Fibroblast of lung (primary cell): ENCODE data around the gene PABPN1L. TPM values are rescaled to one million over a fixed set of nuclear protein-coding genes. Genes with fewer than 3 reads are reported as not detected.

Experiments
- DNase-seq, 2 donors: peaks; one replicate each; pipeline versions ENCODE4 v3.0.0 to v3.0.0-alpha.2; 2010; ENCODE audit warnings: low read depth in 2 of 2
- H2AFZ ChIP-seq: 2 replicates; pipeline ENCODE4 v1.5.1; 2012; ENCODE audit warnings: low read length, control low read depth, inconsistent platforms
- H3K27ac ChIP-seq: 2 replicates; pipeline ENCODE4 v1.5.1; 2011; ENCODE audit warnings: low read length, control low read depth; ENCODE audit not compliant: insufficient read depth
- H3K27me3 ChIP-seq: 2 replicates; pipeline ENCODE4 v1.5.1; 2011; ENCODE audit warnings: mild to moderate bottlenecking, low read length; ENCODE audit not compliant: control insufficient read depth, insufficient read depth
- H3K36me3 ChIP-seq: 2 replicates; pipeline ENCODE4 v1.5.1; 2011; ENCODE audit warnings: low read length; ENCODE audit not compliant: control insufficient read depth, insufficient read depth
- H3K4me1 ChIP-seq: 2 replicates; pipeline ENCODE4 v1.5.1; 2011; ENCODE audit warnings: low read length; ENCODE audit not compliant: control insufficient read depth, insufficient read depth; ENCODE audit errors: extremely low read depth
- H3K4me2 ChIP-seq: 2 replicates; pipeline ENCODE4 v1.5.1; 2011; ENCODE audit warnings: low read length, control low read depth; ENCODE audit not compliant: insufficient read depth; ENCODE audit errors: extremely low read depth
- H3K4me3 ChIP-seq, 4 experiments: fragments of 200-600 bp in 1 of 4; sonication (generic) in 1 of 4; replicated peaks in 1 of 4; 2 replicates each; pipeline ENCODE4 v1.5.1; 2011 to 2016; ENCODE audit warnings: low read length in 4 of 4, low read depth in 3 of 4, mild to moderate bottlenecking in 3 of 4, control low read depth in 2 of 4, inconsistent platforms in 1 of 4, mixed read lengths in 1 of 4; ENCODE audit not compliant: insufficient read depth in 1 of 4; ENCODE audit errors: control extremely low read depth in 1 of 4
- H3K79me2 ChIP-seq: 2 replicates; pipeline ENCODE4 v1.5.1; 2012; ENCODE audit warnings: mild to moderate bottlenecking, low read length, inconsistent platforms; ENCODE audit not compliant: control insufficient read depth, insufficient read depth
- H3K9ac ChIP-seq: 2 replicates; pipeline ENCODE4 v1.5.1; 2011; ENCODE audit warnings: mild to moderate bottlenecking, low read length, control low read depth; ENCODE audit not compliant: insufficient read depth
- H3K9me3 ChIP-seq: 2 replicates; pipeline ENCODE4 v1.5.1; 2012; ENCODE audit warnings: low read depth, low read length; ENCODE audit not compliant: control insufficient read depth, insufficient read depth
- H4K20me1 ChIP-seq: 2 replicates; pipeline ENCODE4 v1.5.1; 2011; ENCODE audit warnings: low read length; ENCODE audit not compliant: control insufficient read depth, insufficient read depth; ENCODE audit errors: extremely low read depth
- CTCF ChIP-seq, 2 donors: IDR thresholded peaks in 1 of 2; conservative IDR thresholded peaks in 1 of 2; 1 replicate in 1 of 2; 2 replicates in 1 of 2; pipeline ENCODE4 v1.5.1; 2011 to 2012; ENCODE audit warnings: low read length in 2 of 2, control low read depth in 1 of 2, inconsistent platforms in 1 of 2, low read depth in 1 of 2, mild to moderate bottlenecking in 1 of 2
- EZH2 ChIP-seq: IDR thresholded peaks from 2 replicates; pipeline ENCODE4 v1.5.1; 2012; ENCODE audit warnings: low read length, control low read depth, mild to moderate bottlenecking; ENCODE audit errors: missing control alignments
- polyA plus RNA-seq, 2 donors: library from polyadenylated mRNA; depleted of rRNA in 1 of 2; stranded (reverse) in 1 of 2; unstranded in 1 of 2; fragments of >200 nt; gene quantifications; 2 replicates each; pipeline ENCODE4 v1.2.1, GENCODE V29; 2011 to 2012; ENCODE audit warnings: missing spikeins in 1 of 2
- total RNA-seq: library from RNA; depleted of rRNA; stranded (reverse); fragments of >200 nt; gene quantifications from 2 replicates; pipeline ENCODE4 v1.2.1, GENCODE V29; 2014

Gene PABPN1L
- total and polyA plus RNA-seq, 2 donors (not counting 1 experiment from before 2014, with no cell fraction given), result not detected

- Histone ChIP-seq H4K20me1 (no peaks in the 10 kb centered on the region), H3K9ac (no peak overlapping the region), H3K9me3 (no peaks in the 10 kb centered on the region), H3K36me3 (no peaks in the 10 kb centered on the region), H3K4me3 (no peak overlapping the region), H3K4me1 (no peaks in the 10 kb centered on the region), H3K4me2 (no peak overlapping the region), H3K79me2 (no peaks in the 10 kb centered on the region), H3K27ac (no peak overlapping the region), H2AFZ (no peak overlapping the region), H3K27me3 (no peaks in the 10 kb centered on the region)
- peak; percentile 14 to 22 for DNase-seq
- TF ChIP-seq CTCF (conservative IDR thresholded peaks at IDR 0.05 in 1 of 2, IDR thresholded peaks at IDR 0.05 in 1 of 2; ENCODE audit: low read depth in 1 of 2, low read length in 2 of 2), result no peak
Observed at GRCh38 chr16:88846088-88846487, 20.4 kb downstream of the PABPN1L start.

GRCh38 chr16:88844419-88845036, 21.9 kb downstream of the PABPN1L start:
- Histone ChIP-seq H3K4me2 (no peak overlapping the region), H3K9ac (no peak overlapping the region), H2AFZ (no peak overlapping the region), H3K4me1 (no peaks in the 10 kb centered on the region), H3K36me3 (peaks cover 2% of the 10 kb centered on the region), H3K9me3 (no peaks in the 10 kb centered on the region), H3K27ac (no peak overlapping the region), H3K4me3 (no peak overlapping the region), H3K79me2 (no peaks in the 10 kb centered on the region), H4K20me1 (no peaks in the 10 kb centered on the region), H3K27me3 (no peaks in the 10 kb centered on the region)
- DNase-seq, result no peak
- no peak for TF ChIP-seq EZH2
- no peak for TF ChIP-seq CTCF (conservative IDR thresholded peaks at IDR 0.05 in 1 of 2, IDR thresholded peaks at IDR 0.05 in 1 of 2; ENCODE audit: low read depth in 1 of 2, low read length in 2 of 2)

GRCh38 chr16:88843256-88843655, 23.2 kb downstream of the PABPN1L start:
- Histone ChIP-seq H3K36me3 (peaks cover 3% of the 10 kb centered on the region), H3K4me1 (no peaks in the 10 kb centered on the region), H4K20me1 (no peaks in the 10 kb centered on the region), H3K79me2 (no peaks in the 10 kb centered on the region), H3K27me3 (no peaks in the 10 kb centered on the region), H2AFZ (no peak overlapping the region), H3K4me2 (no peak overlapping the region), H3K27ac (no peak overlapping the region), H3K9ac (no peak overlapping the region), H3K9me3 (no peaks in the 10 kb centered on the region), H3K4me3 (no peak overlapping the region)
- DNase-seq, result no peak
- no peak for TF ChIP-seq EZH2
